Transverse colon (tissue), 4 donors: ENCODE data around the gene NRP1.

Experiments
- CTCF ChIP-seq, 5 experiments: fragments of 200-600 bp in 3 of 5; fragments of 450-650 bp in 2 of 5; sonication (generic) in 3 of 5; IDR thresholded peaks; 1 replicate in 2 of 5; 2 replicates in 3 of 5; pipeline ENCODE4 v1.5.1; 2016 to 2017; ENCODE audit warnings: antibody characterized with exemption in 5 of 5, inconsistent platforms in 3 of 5, mild to moderate bottlenecking in 2 of 5, moderate library complexity in 1 of 5
- EP300 ChIP-seq: sonication (generic); formaldehyde crosslinking; IDR thresholded peaks from one replicate; pipeline ENCODE4 v1.6.1; 2017; ENCODE audit warnings: antibody characterized with exemption, low read depth
- POLR2A ChIP-seq: fragments of 450-650 bp; IDR thresholded peaks from one replicate; pipeline ENCODE4 v1.6.1; 2016; ENCODE audit warnings: antibody characterized with exemption, mild to moderate bottlenecking, moderate library complexity
- POLR2AphosphoS5 ChIP-seq, 3 donors: sonication (generic); formaldehyde crosslinking; IDR thresholded peaks; one replicate each; pipeline ENCODE4 v1.6.1; 2016; ENCODE audit warnings: antibody characterized with exemption in 3 of 3

GRCh38 chr10:33289776-33290175 is 44.7 kb downstream of the NRP1 start:
- TF ChIP-seq CTCF (IDR thresholded peaks at IDR 0.05) (no peak), POLR2AphosphoS5 (IDR thresholded peaks at IDR 0.05) (no peak), POLR2A (no peak), EP300 (no peak)
